Measurements from ENCODE around the gene CAMK1.

GRCh38 chr3:9725775-9726515 is 43.8 kb downstream of the CAMK1 start:
- TF ChIP-seq POLR2A (IDR thresholded peaks at IDR 0.05): no peak
- TF ChIP-seq CTCF (IDR thresholded peaks at IDR 0.05): no peak

Measured in esophagus squamous epithelium (tissue), 4 donors.